Activated naive CD8-positive, alpha-beta T cell treated with anti-CD3 and anti-CD28 coated beads for 36 hours (primary cell): ENCODE results near the gene ZFHX2. TPM values are rescaled to one million over a fixed set of nuclear protein-coding genes. Genes with fewer than 3 reads are reported as not detected.

Source experiments
- DNase-seq: peaks from one replicate; pipeline ENCODE4 v3.0.0; 2021
- H3K27ac Mint-ChIP-seq: one replicate; pipeline ENCODE4 v1.8.0; 2022; ENCODE audit warnings: mild to moderate bottlenecking, moderate library complexity, mixed read lengths
- H3K27me3 Mint-ChIP-seq: one replicate; pipeline ENCODE4 v1.8.0; 2022; ENCODE audit warnings: mild to moderate bottlenecking, mixed read lengths
- H3K36me3 Mint-ChIP-seq: one replicate; pipeline ENCODE4 v1.8.0; 2021; ENCODE audit warnings: mild to moderate bottlenecking, mixed read lengths
- H3K4me1 Mint-ChIP-seq: one replicate; pipeline ENCODE4 v1.8.0; 2021; ENCODE audit warnings: mixed read lengths
- H3K4me3 Mint-ChIP-seq: one replicate; pipeline ENCODE4 v1.8.0; 2022; ENCODE audit warnings: mild to moderate bottlenecking, moderate library complexity, mixed read lengths
- H3K9me3 Mint-ChIP-seq: one replicate; pipeline ENCODE4 v1.8.0; 2022; ENCODE audit warnings: mixed read lengths
- total RNA-seq, 2 experiments: library from RNA; stranded (reverse); gene quantifications; one replicate each; pipeline ENCODE4 v1.2.3, GENCODE V29; 2021

Gene ZFHX2
- total RNA-seq, 2 experiments from 2014 or later, result 0.85 to 1.1 TPM

GRCh38 chr14:23566778-23567185, 15.2 kb upstream of the ZFHX2 start:
- Mint-ChIP-seq H3K27ac (peak overlapping the region; percentile 98), H3K9me3 (no peaks in the 10 kb centered on the region), H3K27me3 (peaks cover under 1% of the 10 kb centered on the region), H3K4me3 (peak overlapping the region; percentile 100), H3K36me3 (peaks cover 7% of the 10 kb centered on the region), H3K4me1 (peaks cover 31% of the 10 kb centered on the region)
- no peak for DNase-seq

- H3K27ac Mint-ChIP-seq, result peak overlapping the region; percentile 98
- H3K4me3 Mint-ChIP-seq, result peak overlapping the region; percentile 100
- no peaks in the 10 kb centered on the region for H3K9me3 Mint-ChIP-seq
- H3K27me3 Mint-ChIP-seq, result no peaks in the 10 kb centered on the region
- DNase-seq, result no peak
- H3K4me1 Mint-ChIP-seq, result peaks cover 31% of the 10 kb centered on the region
- peaks cover 7% of the 10 kb centered on the region for H3K36me3 Mint-ChIP-seq
Observed at GRCh38 chr14:23566112-23566777, 14.7 kb upstream of the ZFHX2 start.

GRCh38 chr14:23565626-23566025, 14.1 kb upstream of the ZFHX2 start:
- no peak for DNase-seq
- Mint-ChIP-seq H3K9me3 (no peaks in the 10 kb centered on the region), H3K4me1 (peaks cover 31% of the 10 kb centered on the region), H3K27ac (no peak overlapping the region), H3K36me3 (peaks cover 7% of the 10 kb centered on the region), H3K27me3 (no peaks in the 10 kb centered on the region), H3K4me3 (no peak overlapping the region)

GRCh38 chr14:23564876-23565275, 13.3 kb upstream of the ZFHX2 start:
- Mint-ChIP-seq H3K36me3 (peaks cover 10% of the 10 kb centered on the region), H3K4me1 (peaks cover 36% of the 10 kb centered on the region), H3K4me3 (no peak overlapping the region), H3K27me3 (no peaks in the 10 kb centered on the region), H3K9me3 (no peaks in the 10 kb centered on the region), H3K27ac (peak overlapping the region; percentile 49)
- DNase-seq, result no peak

GRCh38 chr14:23564181-23564812, 12.7 kb upstream of the ZFHX2 start:
- DNase-seq, result no peak
- Mint-ChIP-seq H3K36me3 (peaks cover 10% of the 10 kb centered on the region), H3K27me3 (no peaks in the 10 kb centered on the region), H3K9me3 (no peaks in the 10 kb centered on the region), H3K27ac (peak overlapping the region; percentile 49), H3K4me1 (peaks cover 40% of the 10 kb centered on the region), H3K4me3 (no peak overlapping the region)

- Mint-ChIP-seq H3K4me3 (no peak overlapping the region), H3K4me1 (peaks cover 42% of the 10 kb centered on the region), H3K27me3 (no peaks in the 10 kb centered on the region), H3K9me3 (no peaks in the 10 kb centered on the region), H3K36me3 (peaks cover 12% of the 10 kb centered on the region), H3K27ac (no peak overlapping the region)
- no peak for DNase-seq
Observed at GRCh38 chr14:23563473-23564180, 12.1 kb upstream of the ZFHX2 start.

GRCh38 chr14:23562822-23563472, 11.4 kb upstream of the ZFHX2 start:
- H3K36me3 Mint-ChIP-seq, result peaks cover 12% of the 10 kb centered on the region
- no peaks in the 10 kb centered on the region for H3K27me3 Mint-ChIP-seq
- peak; percentile 56 for DNase-seq
- H3K4me3 Mint-ChIP-seq, result no peak overlapping the region
- H3K4me1 Mint-ChIP-seq, result peaks cover 40% of the 10 kb centered on the region
- H3K27ac Mint-ChIP-seq, result no peak overlapping the region
- no peaks in the 10 kb centered on the region for H3K9me3 Mint-ChIP-seq

GRCh38 chr14:23561873-23562821, 10.6 kb upstream of the ZFHX2 start:
- Mint-ChIP-seq H3K27ac (no peak overlapping the region), H3K4me1 (peaks cover 41% of the 10 kb centered on the region), H3K9me3 (no peaks in the 10 kb centered on the region), H3K27me3 (no peaks in the 10 kb centered on the region), H3K36me3 (peaks cover 16% of the 10 kb centered on the region), H3K4me3 (no peak overlapping the region)
- DNase-seq, result no peak

GRCh38 chr14:23561259-23561658, 9.7 kb upstream of the ZFHX2 start:
- Mint-ChIP-seq H3K4me3 (no peak overlapping the region), H3K9me3 (no peaks in the 10 kb centered on the region), H3K36me3 (peaks cover 16% of the 10 kb centered on the region), H3K27ac (peak overlapping the region; percentile 21), H3K27me3 (no peaks in the 10 kb centered on the region), H3K4me1 (peaks cover 43% of the 10 kb centered on the region)
- DNase-seq, result no peak

GRCh38 chr14:23559926-23560520, 8.5 kb upstream of the ZFHX2 start:
- no peaks in the 10 kb centered on the region for H3K9me3 Mint-ChIP-seq
- H3K4me3 Mint-ChIP-seq, result no peak overlapping the region
- DNase-seq, result no peak
- H3K36me3 Mint-ChIP-seq, result peaks cover 16% of the 10 kb centered on the region
- no peaks in the 10 kb centered on the region for H3K27me3 Mint-ChIP-seq
- H3K27ac Mint-ChIP-seq, result peak overlapping the region; percentile 61
- H3K4me1 Mint-ChIP-seq, result peaks cover 40% of the 10 kb centered on the region

GRCh38 chr14:23559010-23559925, 7.7 kb upstream of the ZFHX2 start:
- no peaks in the 10 kb centered on the region for H3K27me3 Mint-ChIP-seq
- peak; percentile 70 for DNase-seq
- H3K4me3 Mint-ChIP-seq, result no peak overlapping the region
- peaks cover 40% of the 10 kb centered on the region for H3K4me1 Mint-ChIP-seq
- H3K27ac Mint-ChIP-seq, result no peak overlapping the region
- peaks cover 13% of the 10 kb centered on the region for H3K36me3 Mint-ChIP-seq
- H3K9me3 Mint-ChIP-seq, result no peaks in the 10 kb centered on the region

GRCh38 chr14:23558346-23559009, 6.9 kb upstream of the ZFHX2 start:
- Mint-ChIP-seq H3K4me3 (peak overlapping the region; percentile 12), H3K27ac (peak overlapping the region; percentile 34), H3K9me3 (no peaks in the 10 kb centered on the region), H3K27me3 (no peaks in the 10 kb centered on the region), H3K4me1 (peaks cover 40% of the 10 kb centered on the region), H3K36me3 (peaks cover 13% of the 10 kb centered on the region)
- no peak for DNase-seq

- H3K9me3 Mint-ChIP-seq, result no peaks in the 10 kb centered on the region
- peaks cover 40% of the 10 kb centered on the region for H3K4me1 Mint-ChIP-seq
- DNase-seq, result no peak
- peaks cover 13% of the 10 kb centered on the region for H3K36me3 Mint-ChIP-seq
- H3K27me3 Mint-ChIP-seq, result no peaks in the 10 kb centered on the region
- peak overlapping the region; percentile 85 for H3K27ac Mint-ChIP-seq
- H3K4me3 Mint-ChIP-seq, result peak overlapping the region; percentile 95
Observed at GRCh38 chr14:23557946-23558345, 6.4 kb upstream of the ZFHX2 start.
